ENCODE measurements around the gene PIGL. TPM values are rescaled to one million over a fixed set of nuclear protein-coding genes. Genes with fewer than 3 reads are reported as not detected.

Gene PIGL
- total and polyA plus RNA-seq, 2 donors (not counting 1 experiment from before 2014, with no cell fraction given), result 86.7 to 88.2 TPM

DNA sequence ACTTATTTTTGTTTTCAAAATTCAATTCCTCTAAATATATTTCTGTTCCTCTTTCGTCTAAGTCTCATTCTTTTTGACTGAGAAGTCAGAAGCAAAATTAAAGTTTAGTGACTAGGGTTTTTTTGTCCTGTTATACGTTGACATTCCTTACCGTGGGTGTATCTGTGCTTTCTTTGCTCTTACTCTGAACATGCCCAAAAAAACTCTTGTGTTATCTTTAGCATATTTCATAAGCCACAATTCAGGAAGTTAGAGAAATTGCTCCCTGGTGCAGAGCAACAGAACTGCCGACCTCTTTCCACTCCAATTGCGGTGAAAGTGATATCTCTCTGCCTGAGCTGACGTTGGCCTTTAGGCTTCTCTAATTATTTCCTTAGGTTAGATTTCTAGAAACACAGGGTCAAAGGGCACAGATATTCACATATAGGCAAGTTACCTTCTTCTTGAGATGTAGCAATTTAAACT is 70.6 kb downstream of the PIGL start:
- Histone ChIP-seq H2AFZ (ENCODE audit: insufficient read depth, low read depth, low read length, poor library complexity, severe bottlenecking) (no peak overlapping the region), H3K4me1 (ENCODE audit: control insufficient read depth in 2 of 2, insufficient read depth in 2 of 2, low read length in 2 of 2) (peaks cover 59 to 67% of the 10 kb centered on the region in 2 donors), H3K79me2 (ENCODE audit: control insufficient read depth, insufficient read depth, low read length) (peaks cover 6% of the 10 kb centered on the region), H3K4me2 (replicated peaks; ENCODE audit: low read depth, low read length, poor library complexity, severe bottlenecking) (peak overlapping the region; percentile 85), H3K27me3 (replicated peaks in 1 of 4; ENCODE audit: control extremely low read depth in 1 of 4, control insufficient read depth in 3 of 4, insufficient read depth in 4 of 4, low read length in 3 of 4) (no peaks in the 10 kb centered on the region), H3K36me3 (replicated peaks in 1 of 2; ENCODE audit: control extremely low read depth in 1 of 2, control insufficient read depth in 1 of 2, extremely low read depth in 1 of 2, insufficient read depth in 2 of 2, low read length in 1 of 2) (no peaks in the 10 kb centered on the region), H3K9me3 (ENCODE audit: control extremely low read depth in 1 of 3, control insufficient read depth in 2 of 3, insufficient read depth in 1 of 3, low read length in 2 of 3) (no peaks in the 10 kb centered on the region), H3K9ac (ENCODE audit: low read length) (peak overlapping the region; percentile 65), H3K4me3 (ENCODE audit: control extremely low read depth in 1 of 5, extremely low read depth in 1 of 5, insufficient read depth in 1 of 5, low read depth in 2 of 5, low read length in 4 of 5) (peak overlapping the region in 4 of 5 experiments; percentile 23 to 61 (median 40)), H3K27ac (ENCODE audit: low read length in 2 of 2) (peak overlapping the region; percentile 91 to 94), H4K20me1 (ENCODE audit: control insufficient read depth, insufficient read depth, low read length, poor library complexity, severe bottlenecking) (no peaks in the 10 kb centered on the region)
- WGBS (ENCODE audit: insufficient coverage), result no CpG with 5 or more reads among the region's 6 CpGs
- peaks cover 58% of the 10 kb centered on the region for H3K4me1 Mint-ChIP-seq
- POLR2A ChIA-PET, result interaction anchor here (0.6 to 2.5 kb wide), 8 partner anchors 19 to 248 kb away, joined by 3 to 11 read pairs (median 3); partner anchors contain the start of genes CENPV, NCOR1, PIGL and UBB
- DNase-seq, result peak; percentile 77
- no peak for TF ChIP-seq EZH2 (IDR thresholded peaks at IDR 0.05; ENCODE audit: borderline replicate concordance, insufficient read depth, low read depth, low read length, poor library complexity, severe bottlenecking)
- peak overlapping the region; percentile 98 for H3K27ac Mint-ChIP-seq
- H3K9me3 Mint-ChIP-seq (ENCODE audit: insufficient read depth), result no peaks in the 10 kb centered on the region
- peak overlapping the region; percentile 86 for H3K4me3 Mint-ChIP-seq
- CTCF ChIA-PET, result interaction anchor here (0.6 to 3.0 kb wide), 8 partner anchors 8 to 128 kb away, joined by 3 to 22 read pairs (median 8); partner anchors contain the start of genes CENPV, NCOR1, PIGL and TRPV2
- intact Hi-C loops (cut with micrococcal nuclease), result loop anchor here (1.0 to 2.0 kb wide), 5 partner anchors 19 to 281 kb away; partner anchors contain the start of genes CENPV, NCOR1 and ZNF287
- no peaks in the 10 kb centered on the region for H3K27me3 Mint-ChIP-seq
- ATAC-seq (ENCODE audit: low read depth), result peak; percentile 31

DNA sequence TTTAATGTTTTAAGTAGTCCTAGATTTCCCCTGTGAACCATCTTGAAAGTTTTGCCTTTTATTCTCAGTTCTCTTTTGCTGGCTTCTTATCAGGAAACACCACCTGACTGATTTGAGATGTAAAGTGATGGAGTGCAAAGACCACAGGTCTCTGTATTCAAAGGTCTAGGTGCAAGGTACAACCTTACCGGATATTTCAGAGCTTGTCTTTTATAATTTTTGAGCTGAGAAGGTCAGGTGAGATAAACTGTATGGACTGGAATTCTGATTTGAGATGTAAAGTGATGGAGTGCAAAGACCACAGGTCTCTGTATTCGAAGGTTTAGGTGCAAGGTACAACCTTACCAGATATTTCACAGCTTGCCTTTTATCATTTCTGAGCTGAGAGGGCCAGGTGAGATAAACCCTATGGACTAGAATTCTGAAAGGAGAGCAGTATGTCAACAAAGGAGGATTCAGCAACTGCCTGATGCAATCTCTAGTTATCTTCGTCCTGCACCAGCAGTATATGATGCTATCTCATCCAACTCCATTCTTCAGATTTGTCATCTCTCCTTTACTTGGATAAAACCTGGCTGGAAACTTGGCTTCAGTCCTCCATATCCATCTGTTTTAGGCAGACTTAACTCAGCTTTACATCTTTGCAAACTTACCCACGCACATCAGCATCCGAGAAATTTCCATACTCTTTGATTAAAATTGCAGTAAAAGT is 72.0 kb downstream of the PIGL start:
- H4K20me1 ChIP-seq (ENCODE audit: control insufficient read depth, insufficient read depth, low read length, poor library complexity, severe bottlenecking), result no peaks in the 10 kb centered on the region
- peak overlapping the region; percentile 71 for H3K4me3 Mint-ChIP-seq
- ATAC-seq (ENCODE audit: low read depth) (no peak), DNase-seq (peak; percentile 44)
- H3K27me3 ChIP-seq (replicated peaks in 1 of 4; ENCODE audit: control extremely low read depth in 1 of 4, control insufficient read depth in 3 of 4, insufficient read depth in 4 of 4, low read length in 3 of 4), result no peaks in the 10 kb centered on the region
- H3K4me1 Mint-ChIP-seq, result peaks cover 60% of the 10 kb centered on the region
- peak overlapping the region in 1 of 5 experiments; percentile 19 for H3K4me3 ChIP-seq (ENCODE audit: control extremely low read depth in 1 of 5, extremely low read depth in 1 of 5, insufficient read depth in 1 of 5, low read depth in 2 of 5, low read length in 4 of 5)
- H2AFZ ChIP-seq (ENCODE audit: insufficient read depth, low read depth, low read length, poor library complexity, severe bottlenecking), result no peak overlapping the region
- no peak for TF ChIP-seq EZH2 (IDR thresholded peaks at IDR 0.05; ENCODE audit: borderline replicate concordance, insufficient read depth, low read depth, low read length, poor library complexity, severe bottlenecking)
- TF ChIP-seq, protein P1, sequence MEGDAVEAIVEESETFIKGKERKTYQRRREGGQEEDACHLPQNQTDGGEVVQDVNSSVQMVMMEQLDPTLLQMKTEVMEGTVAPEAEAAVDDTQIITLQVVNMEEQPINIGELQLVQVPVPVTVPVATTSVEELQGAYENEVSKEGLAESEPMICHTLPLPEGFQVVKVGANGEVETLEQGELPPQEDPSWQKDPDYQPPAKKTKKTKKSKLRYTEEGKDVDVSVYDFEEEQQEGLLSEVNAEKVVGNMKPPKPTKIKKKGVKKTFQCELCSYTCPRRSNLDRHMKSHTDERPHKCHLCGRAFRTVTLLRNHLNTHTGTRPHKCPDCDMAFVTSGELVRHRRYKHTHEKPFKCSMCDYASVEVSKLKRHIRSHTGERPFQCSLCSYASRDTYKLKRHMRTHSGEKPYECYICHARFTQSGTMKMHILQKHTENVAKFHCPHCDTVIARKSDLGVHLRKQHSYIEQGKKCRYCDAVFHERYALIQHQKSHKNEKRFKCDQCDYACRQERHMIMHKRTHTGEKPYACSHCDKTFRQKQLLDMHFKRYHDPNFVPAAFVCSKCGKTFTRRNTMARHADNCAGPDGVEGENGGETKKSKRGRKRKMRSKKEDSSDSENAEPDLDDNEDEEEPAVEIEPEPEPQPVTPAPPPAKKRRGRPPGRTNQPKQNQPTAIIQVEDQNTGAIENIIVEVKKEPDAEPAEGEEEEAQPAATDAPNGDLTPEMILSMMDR (IDR thresholded peaks at IDR 0.05), result no peak
- intact Hi-C loops (cut with micrococcal nuclease), result no loop called here
- H3K9me3 Mint-ChIP-seq (ENCODE audit: insufficient read depth), result no peaks in the 10 kb centered on the region
- peak overlapping the region; percentile 98 for H3K27ac Mint-ChIP-seq
- no peaks in the 10 kb centered on the region for H3K36me3 ChIP-seq (replicated peaks in 1 of 2; ENCODE audit: control extremely low read depth in 1 of 2, control insufficient read depth in 1 of 2, extremely low read depth in 1 of 2, insufficient read depth in 2 of 2, low read length in 1 of 2)
- H3K9ac ChIP-seq (ENCODE audit: low read length), result no peak overlapping the region
- peaks cover 12% of the 10 kb centered on the region for H3K79me2 ChIP-seq (ENCODE audit: control insufficient read depth, insufficient read depth, low read length)
- no peaks in the 10 kb centered on the region for H3K9me3 ChIP-seq (ENCODE audit: control extremely low read depth in 1 of 3, control insufficient read depth in 2 of 3, insufficient read depth in 1 of 3, low read length in 2 of 3)
- H3K27me3 Mint-ChIP-seq, result no peaks in the 10 kb centered on the region
- peak overlapping the region; percentile 55 to 94 for H3K27ac ChIP-seq (ENCODE audit: low read length in 2 of 2)
- ChIA-PET CTCF (interaction anchor here (0.5 to 2.1 kb wide), 3 partner anchors 64 to 135 kb away, joined by 3 to 8 read pairs (median 3); partner anchors contain the start of gene CENPV), POLR2A (interaction anchor here (0.6 to 0.8 kb wide), 2 partner anchors 21 to 1749 kb away, joined by 3 to 4 read pairs; no protein-coding TSS in a partner anchor)
- WGBS (ENCODE audit: insufficient coverage), result 46% methylated on average over 2 of the region's 5 CpGs
- peaks cover 59 to 67% of the 10 kb centered on the region in 2 donors for H3K4me1 ChIP-seq (ENCODE audit: control insufficient read depth in 2 of 2, insufficient read depth in 2 of 2, low read length in 2 of 2)
- peak overlapping the region; percentile 85 for H3K4me2 ChIP-seq (replicated peaks; ENCODE audit: low read depth, low read length, poor library complexity, severe bottlenecking)

All from B cell (primary cell).